Nephron (organoid): ENCODE measurements around the gene MAN2B1.

ENCODE experiments used
- H3K27ac Mint-ChIP-seq, 3 experiments: 2 replicates each; pipeline ENCODE4 v1.8.0; 2020; ENCODE audit warnings: mixed read lengths in 3 of 3, mild to moderate bottlenecking in 2 of 3, moderate library complexity in 1 of 3
- H3K27me3 Mint-ChIP-seq: 2 replicates; pipeline ENCODE4 v1.8.0; 2021; ENCODE audit warnings: low read depth, mild to moderate bottlenecking, moderate library complexity, mixed read lengths
- H3K36me3 Mint-ChIP-seq: 2 replicates; pipeline ENCODE4 v1.8.0; 2020; ENCODE audit warnings: low read depth, mixed read lengths
- H3K4me1 Mint-ChIP-seq: 2 replicates; pipeline ENCODE4 v1.8.0; 2020; ENCODE audit warnings: mixed read lengths
- H3K4me3 Mint-ChIP-seq, 3 experiments: 2 replicates each; pipeline ENCODE4 v1.8.0; 2020; ENCODE audit warnings: mild to moderate bottlenecking in 3 of 3, mixed read lengths in 3 of 3, moderate library complexity in 2 of 3
- H3K9me3 Mint-ChIP-seq: 2 replicates; pipeline ENCODE4 v1.8.0; 2020; ENCODE audit warnings: mixed read lengths
- CTCF ChIP-seq, 3 experiments: fragments of 200-600 bp; sonication (generic); IDR thresholded peaks; one replicate each; pipeline ENCODE4 v1.5.0; 2021; ENCODE audit warnings: antibody characterized with exemption in 3 of 3; ENCODE audit not compliant: unreplicated experiment in 3 of 3

MAN2B1 gene

GRCh38 chr19:12596927-12597548 is 69.5 kb downstream of the MAN2B1 start:
- Mint-ChIP-seq H3K27me3 (no peaks in the 10 kb centered on the region), H3K9me3 (no peaks in the 10 kb centered on the region), H3K4me1 (no peaks in the 10 kb centered on the region), H3K36me3 (peaks cover 42% of the 10 kb centered on the region), H3K4me3 (no peak overlapping the region), H3K27ac (no peak overlapping the region)
- no peak for TF ChIP-seq CTCF (IDR thresholded peaks at IDR 0.05; ENCODE audit: unreplicated experiment in 3 of 3)
